Uterus (tissue), 2 donors: ENCODE measurements around the gene TSHZ2.

Experiments used
- POLR2A ChIP-seq, 2 donors: fragments of 450-650 bp; IDR thresholded peaks; one replicate each; pipeline ENCODE4 v1.6.1; 2016; ENCODE audit warnings: antibody characterized with exemption in 2 of 2, mild to moderate bottlenecking in 1 of 2, moderate library complexity in 1 of 2
- TF ChIP-seq, protein P1 (sequence below), 4 experiments: fragments of 200-600 bp in 2 of 4; fragments of 450-650 bp in 2 of 4; sonication (generic) in 2 of 4; IDR thresholded peaks; one replicate each; pipeline ENCODE4 v1.5.1; 2016 to 2019; ENCODE audit warnings: antibody characterized with exemption in 4 of 4, mild to moderate bottlenecking in 2 of 4, moderate library complexity in 1 of 4

DNA sequence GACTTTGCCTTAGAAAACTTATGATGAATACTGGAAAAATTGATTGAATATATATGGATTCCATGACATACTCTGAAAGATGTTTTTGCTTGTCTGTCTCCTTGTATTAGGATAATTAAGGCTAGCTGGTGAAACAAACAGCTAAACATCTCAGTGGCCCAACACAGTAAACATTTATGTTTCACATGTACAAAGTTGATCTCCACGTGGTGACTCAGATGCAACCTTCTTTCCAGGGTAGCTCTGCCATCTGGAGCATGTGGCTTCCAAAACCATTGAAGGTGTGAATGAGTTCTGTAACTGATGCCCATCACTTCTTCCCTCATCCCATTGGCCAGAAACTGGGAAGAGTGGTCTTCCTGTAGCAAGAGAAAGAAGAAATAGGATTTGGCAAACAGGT, 196.3 kb downstream of the TSHZ2 start:
- no peak for TF ChIP-seq POLR2A (IDR thresholded peaks at IDR 0.05)
- TF ChIP-seq, protein P1, sequence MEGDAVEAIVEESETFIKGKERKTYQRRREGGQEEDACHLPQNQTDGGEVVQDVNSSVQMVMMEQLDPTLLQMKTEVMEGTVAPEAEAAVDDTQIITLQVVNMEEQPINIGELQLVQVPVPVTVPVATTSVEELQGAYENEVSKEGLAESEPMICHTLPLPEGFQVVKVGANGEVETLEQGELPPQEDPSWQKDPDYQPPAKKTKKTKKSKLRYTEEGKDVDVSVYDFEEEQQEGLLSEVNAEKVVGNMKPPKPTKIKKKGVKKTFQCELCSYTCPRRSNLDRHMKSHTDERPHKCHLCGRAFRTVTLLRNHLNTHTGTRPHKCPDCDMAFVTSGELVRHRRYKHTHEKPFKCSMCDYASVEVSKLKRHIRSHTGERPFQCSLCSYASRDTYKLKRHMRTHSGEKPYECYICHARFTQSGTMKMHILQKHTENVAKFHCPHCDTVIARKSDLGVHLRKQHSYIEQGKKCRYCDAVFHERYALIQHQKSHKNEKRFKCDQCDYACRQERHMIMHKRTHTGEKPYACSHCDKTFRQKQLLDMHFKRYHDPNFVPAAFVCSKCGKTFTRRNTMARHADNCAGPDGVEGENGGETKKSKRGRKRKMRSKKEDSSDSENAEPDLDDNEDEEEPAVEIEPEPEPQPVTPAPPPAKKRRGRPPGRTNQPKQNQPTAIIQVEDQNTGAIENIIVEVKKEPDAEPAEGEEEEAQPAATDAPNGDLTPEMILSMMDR (IDR thresholded peaks at IDR 0.05) = no peak
